RKO (cell line): ENCODE results near the gene SOX18.
A peak's percentile ranks its signal among the peaks of the same experiment; 100 is the strongest.

ENCODE experiments used
- DNase-seq: peaks from one replicate; pipeline ENCODE4 v3.0.0-alpha.2; 2016; ENCODE audit warnings: low spot score

SOX18 gene

DNA sequence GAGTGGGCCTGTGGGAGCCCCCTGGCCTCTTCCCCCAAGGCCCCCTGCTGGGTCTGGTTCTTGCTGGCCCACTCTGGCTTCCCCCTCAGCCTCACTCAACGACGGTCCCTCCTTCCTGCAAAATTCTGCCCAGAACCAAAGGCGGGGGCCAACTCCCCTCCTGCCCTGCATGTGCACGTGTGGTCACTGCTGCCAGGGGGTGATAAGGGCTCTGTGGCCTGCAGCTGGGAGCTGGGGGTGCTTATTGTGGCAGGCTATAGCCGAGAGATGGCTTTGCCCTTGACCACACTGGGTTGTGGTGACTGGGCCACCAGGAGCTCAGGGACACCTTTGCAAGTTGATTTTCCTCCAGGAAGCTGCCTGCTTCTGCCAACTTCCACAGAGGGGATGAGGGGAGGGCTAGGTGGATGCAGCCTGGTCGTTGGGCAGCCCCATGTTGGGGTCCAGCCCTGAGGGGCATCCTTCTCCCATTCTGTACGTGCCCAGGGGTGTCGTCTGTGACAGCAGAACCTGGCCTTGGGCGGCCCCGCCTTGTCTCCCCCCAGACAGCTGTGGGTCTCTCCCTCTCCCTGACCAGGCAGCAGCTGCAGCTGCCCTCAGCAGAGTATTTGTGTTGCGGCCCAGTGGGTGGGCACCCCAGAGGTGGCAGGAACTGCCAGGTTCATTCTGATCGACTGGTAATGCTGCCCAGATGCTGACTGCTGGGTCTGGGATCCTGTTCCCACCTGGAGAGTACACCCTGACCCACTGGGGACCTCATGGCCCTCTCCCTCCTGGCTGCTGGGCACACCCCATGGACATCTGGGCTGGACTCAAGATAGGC is 19.2 kb upstream of the SOX18 start:
- no peak for DNase-seq

DNA sequence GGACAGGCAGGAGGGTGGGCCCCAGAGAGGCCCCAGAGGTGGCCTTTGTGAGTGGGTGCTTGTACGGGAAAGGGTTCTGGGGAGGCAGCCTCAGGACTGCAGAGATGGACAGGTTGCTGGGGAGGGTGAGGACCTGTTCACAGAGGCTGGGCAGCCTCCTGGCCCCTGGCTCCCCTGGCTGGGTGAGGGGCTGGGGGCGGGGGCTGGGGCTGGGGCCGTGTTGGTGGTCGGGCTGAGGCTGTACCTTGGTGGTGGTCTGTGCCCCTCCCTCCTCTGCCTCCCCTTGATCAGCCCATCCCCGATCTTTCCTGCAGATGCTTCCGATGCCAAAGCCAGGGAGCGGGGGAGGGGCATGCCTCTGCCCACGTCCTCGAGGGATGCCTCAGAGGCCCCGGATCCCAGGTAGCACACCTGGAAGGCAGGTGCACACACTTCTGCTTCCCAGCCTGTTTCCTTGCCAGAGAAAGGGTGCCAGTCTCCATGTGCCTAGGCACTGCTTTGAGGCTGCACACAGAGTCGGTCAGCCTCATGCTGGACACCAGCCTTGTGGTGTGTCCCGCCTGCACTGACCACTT is 18.4 kb upstream of the SOX18 start:
- no peak for DNase-seq

- DNase-seq: no peak
Observed at GRCh38 chr20:64067005-64067632, 17.7 kb upstream of the SOX18 start.

DNA sequence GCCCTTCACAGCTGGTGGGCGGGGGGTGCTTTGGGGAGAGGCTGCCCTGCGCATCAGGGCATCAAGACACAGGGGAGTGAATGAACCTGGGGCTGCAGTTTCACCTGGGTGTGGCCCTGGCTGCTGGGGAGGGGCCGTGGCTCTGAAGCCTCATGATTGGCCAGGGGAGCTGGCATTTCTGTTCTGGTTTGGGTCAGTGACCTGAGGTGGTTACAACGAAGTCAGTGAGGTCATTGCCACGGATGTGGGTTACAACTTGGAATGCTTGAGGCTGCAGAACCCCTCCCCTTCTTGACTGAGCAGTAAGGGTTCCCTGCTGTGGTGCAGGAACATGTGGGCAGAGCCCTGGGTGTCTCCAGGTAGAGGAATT is 16.5 kb upstream of the SOX18 start:
- DNase-seq: no peak

- no peak for DNase-seq
Observed at GRCh38 chr20:64065062-64065973, 15.9 kb upstream of the SOX18 start.

DNA sequence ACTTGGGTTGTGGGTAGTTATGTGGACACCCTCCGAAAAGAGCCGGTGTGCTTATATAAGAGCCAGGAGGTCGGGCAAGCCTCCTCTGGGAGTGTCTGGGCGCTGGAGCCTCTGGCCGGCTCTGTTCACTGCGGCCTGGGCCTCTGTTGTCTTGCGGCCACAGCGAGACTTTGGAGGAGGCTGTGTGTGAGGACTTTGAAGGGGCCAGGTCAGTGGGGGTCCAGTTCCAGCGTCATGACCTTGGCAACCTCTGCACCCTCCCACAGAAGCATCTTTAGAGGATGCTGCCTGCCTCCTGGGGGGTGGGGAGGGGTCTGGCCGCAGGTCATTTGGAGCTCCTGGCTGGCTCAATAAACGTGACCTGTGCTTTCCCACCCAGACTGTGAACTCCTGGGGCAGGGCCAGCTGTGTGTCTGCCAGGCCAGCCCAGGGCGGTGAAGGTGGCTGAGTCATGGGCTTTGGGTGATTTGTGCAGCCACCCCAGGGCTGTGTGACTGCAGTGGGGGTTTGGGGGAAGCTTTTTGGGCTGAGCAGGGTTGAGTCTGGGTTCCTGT is 14.8 kb upstream of the SOX18 start:
- DNase-seq: no peak

DNA sequence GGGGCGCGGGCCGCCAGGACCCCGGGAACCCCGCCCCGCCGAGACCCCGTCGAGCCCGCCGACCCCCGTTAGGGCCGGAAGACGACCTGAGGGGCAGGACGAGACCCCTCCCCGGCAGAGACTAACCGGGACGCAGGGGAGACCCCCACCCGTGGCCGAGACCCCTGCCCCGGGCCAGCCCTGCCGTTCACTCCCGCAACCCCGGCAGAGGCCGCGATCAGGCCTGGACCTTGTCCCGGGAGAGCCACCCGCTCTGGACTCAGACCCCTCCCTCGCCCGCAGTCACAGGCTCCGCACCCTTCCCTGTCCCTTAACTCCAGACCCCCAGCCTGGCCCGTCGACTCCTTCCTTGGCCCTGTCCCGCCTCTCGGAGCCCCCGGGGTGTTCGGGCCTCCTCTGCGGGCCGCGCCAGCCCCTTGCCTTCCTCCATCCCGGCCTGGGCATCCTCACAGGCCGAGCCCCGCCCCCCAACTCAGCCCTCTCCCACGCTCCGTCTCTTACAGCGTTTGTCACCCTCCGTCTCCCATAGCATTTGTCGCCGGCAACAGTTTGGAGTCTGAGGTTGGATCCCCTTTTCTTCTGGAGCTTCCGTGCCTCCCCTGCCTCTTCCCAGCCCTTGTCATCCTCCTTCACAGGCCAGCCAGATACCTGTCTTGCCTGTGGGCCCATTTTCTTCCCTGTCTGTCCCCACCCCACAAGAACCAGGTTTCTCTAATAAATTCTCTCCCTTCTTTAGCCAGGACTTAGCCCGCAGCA is 14.1 kb upstream of the SOX18 start:
- DNase-seq: no peak

DNA sequence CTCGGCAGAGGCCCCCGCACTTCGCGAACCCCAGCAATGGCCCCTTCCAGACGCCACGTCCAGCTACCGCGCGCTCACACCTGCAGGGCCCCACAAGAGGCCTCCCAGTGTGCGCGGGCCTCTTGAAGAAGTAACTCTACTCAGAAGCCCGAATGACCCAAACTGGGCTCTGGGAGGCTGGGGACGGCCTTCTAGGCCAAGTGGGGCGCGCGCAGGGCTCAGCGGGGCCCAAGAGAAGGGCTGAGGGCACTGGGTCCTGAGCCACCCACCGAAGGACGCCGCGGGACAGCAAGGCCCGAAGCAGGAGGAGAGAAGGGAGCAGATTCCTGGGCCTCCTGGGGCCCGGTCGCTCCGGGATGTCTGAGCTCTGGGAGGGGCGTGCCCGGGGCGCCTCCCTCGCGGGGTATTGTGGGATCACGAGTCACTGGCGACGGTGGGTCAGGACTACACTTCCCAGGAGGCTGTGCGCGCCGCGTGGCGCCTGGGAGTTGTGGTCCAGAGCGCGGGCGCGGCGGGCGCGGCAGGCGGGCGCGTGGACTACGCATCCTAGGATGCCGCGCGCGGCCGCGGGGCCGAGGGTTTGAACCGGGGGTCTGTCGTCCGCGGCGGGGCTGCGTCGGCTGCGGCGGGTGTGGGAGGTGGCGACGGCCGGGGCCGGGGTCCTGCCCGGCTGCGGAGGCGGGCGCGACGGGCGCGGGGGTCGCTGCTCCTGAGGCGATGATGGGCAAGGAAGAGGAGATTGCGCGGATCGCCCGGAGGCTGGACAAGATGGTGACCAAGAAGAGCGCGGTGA is 13.4 kb upstream of the SOX18 start, which contains the start of gene TCEA2:
Gene TCEA2 (plus strand): TSS at position 603 of the 793 bp plus-strand sequence. CDS start 115 bp downstream, at position 718.
- no peak for DNase-seq

DNA sequence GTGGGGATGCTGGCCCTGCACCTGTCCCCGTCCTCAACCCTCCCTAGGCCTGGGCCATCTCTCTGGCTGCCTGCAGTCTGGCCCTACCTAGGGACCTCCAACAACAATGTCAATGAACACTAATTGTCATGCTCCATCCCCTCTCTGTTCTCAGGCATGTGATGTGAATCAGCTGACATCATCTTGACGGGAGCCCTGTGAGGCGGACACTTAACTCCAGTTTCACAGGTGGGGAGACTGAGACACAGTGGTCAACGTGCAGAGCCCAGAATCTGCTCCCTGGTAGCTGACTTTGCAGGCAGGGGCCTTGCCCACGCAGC is 12.8 kb upstream of the SOX18 start:
- no peak for DNase-seq

GRCh38 chr20:64058536-64058935 is 9.1 kb upstream of the SOX18 start:
- peak; percentile 45 for DNase-seq

- DNase-seq: peak; percentile 40
Observed at GRCh38 chr20:64057628-64058498, 8.4 kb upstream of the SOX18 start.

DNA sequence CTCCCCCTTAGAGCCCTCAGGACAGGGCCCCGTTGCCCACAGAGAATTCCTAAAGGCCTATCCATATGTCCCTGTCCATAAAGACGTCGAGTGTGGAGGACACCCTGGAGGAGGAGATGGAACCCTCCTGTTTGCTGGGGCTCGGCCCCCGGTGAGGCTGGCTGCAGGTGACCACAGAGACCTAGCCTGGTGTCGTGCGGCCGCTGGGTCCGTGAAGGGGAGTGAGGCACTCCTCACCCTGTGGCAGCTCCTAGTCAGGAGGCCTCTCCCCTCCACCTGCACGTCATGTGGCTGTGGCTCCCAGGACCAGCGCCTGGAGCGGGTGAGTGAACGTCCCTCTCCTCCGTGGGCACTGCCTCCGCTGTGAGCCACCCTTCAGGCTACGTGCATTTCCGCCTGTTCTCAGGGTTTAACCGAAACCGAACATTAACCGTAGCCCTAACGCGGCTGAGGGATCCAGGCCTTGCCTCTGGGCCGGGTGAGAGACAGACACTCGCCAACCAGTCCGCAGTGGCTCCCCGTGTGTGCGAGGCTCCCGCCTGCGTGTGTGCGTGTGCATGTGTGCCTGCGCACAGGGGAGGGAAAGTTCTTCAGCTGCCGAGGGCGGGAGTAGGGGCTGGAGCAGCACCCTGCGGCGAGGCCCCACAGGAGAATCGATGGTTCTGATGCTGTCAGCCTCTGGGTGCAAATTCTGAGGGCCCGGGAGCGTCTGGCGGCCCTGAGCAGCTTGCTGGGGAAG is 7.6 kb upstream of the SOX18 start:
- no peak for DNase-seq

DNA sequence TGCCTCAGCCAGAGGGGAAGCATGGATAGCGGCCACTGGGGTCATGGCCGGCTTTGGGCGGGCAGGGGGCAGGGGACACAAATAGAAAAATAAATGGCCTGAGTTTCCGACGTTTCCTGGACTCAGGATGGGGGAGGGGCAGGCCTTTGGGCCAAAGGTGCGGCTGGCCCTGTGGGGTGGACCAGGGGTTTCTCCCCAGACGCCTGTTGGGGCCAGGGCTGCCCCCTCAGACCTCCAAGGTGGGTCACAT is 7.1 kb upstream of the SOX18 start:
- no peak for DNase-seq

DNA sequence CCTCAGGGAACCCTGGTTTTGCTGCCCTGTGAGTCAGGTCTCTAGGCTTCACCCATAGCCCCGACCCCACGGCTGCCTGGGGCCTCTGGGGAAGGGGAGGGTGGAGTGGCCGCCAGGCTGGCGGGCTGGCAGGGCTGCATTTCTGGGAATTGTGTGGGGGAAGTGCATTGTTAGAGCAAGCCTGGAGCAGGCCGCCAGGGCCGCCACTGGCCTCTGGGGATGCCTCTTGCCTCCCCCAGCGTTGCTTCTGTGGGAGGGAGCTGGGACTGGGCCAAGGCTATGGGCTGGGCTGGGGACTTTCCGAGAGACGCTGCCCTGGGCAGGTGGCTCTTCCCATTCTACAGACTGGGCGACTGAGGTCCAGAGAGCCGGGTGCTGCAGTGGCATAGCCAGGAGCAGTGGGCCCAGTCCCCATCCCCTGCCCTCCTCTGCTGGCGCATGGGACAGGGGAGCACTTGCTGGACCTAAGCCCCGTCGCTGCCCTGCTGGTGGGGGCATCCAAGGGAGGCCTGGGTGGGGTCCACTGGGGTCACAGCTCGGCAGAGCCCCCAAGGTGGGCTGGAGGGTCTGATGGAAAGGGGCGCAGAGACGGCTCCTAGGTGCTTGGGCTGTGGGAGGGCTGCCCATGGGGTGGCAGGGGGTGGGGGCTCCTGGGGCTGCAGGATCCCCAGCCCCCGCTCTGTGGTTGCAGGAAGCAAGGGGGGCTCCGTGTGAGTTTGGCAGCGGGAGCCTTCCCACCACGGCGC is 6.6 kb upstream of the SOX18 start:
- DNase-seq: no peak

GRCh38 chr20:64055396-64055892 is 6.0 kb upstream of the SOX18 start:
- no peak for DNase-seq

GRCh38 chr20:64053841-64054661 is 4.6 kb upstream of the SOX18 start:
- peak; percentile 65 for DNase-seq
